SK-N-DZ (cell line): ENCODE results near the gene CNTNAP5.

Experiments used
- DNase-seq: peaks from one replicate; pipeline ENCODE4 v3.0.0-alpha.2; 2015; ENCODE audit warnings: low spot score
- small RNA-seq, 2 experiments: library from RNA; depleted of rRNA; stranded (forward); fragments of <200 nt; gene quantifications; one replicate each; pipeline ENCODE3, GENCODE V24; 2014

The CNTNAP5 gene

GRCh38 chr2:124884315-124884714 lies 859.2 kb downstream of the CNTNAP5 start:
- no peak for DNase-seq

GRCh38 chr2:124886216-124886615 lies 861.1 kb downstream of the CNTNAP5 start:
- DNase-seq: no peak

- DNase-seq: no peak
Measured at GRCh38 chr2:124887466-124887865, 862.4 kb downstream of the CNTNAP5 start.

GRCh38 chr2:124888431-124888830 lies 863.3 kb downstream of the CNTNAP5 start:
- DNase-seq: no peak

GRCh38 chr2:124894199-124894598 lies 869.1 kb downstream of the CNTNAP5 start:
- DNase-seq: no peak

- DNase-seq: no peak
Measured at GRCh38 chr2:124898827-124899226, 873.7 kb downstream of the CNTNAP5 start.

- DNase-seq: no peak
Measured at GRCh38 chr2:124908411-124908810, 883.3 kb downstream of the CNTNAP5 start.

- DNase-seq: no peak
Measured at GRCh38 chr2:124911560-124911959, 886.5 kb downstream of the CNTNAP5 start.

- no peak for DNase-seq
Measured at GRCh38 chr2:124913868-124914267, 888.8 kb downstream of the CNTNAP5 start.

- no peak for DNase-seq
Measured at GRCh38 chr2:124915567-124915966, 890.5 kb downstream of the CNTNAP5 start.

GRCh38 chr2:124919296-124919695 lies 894.2 kb downstream of the CNTNAP5 start:
- no peak for DNase-seq

GRCh38 chr2:124920448-124920847 lies 895.4 kb downstream of the CNTNAP5 start:
- DNase-seq: peak; percentile 66

- peak; percentile 65 for DNase-seq
Measured at GRCh38 chr2:124921191-124921590, 896.1 kb downstream of the CNTNAP5 start.

- DNase-seq: no peak
Measured at GRCh38 chr2:124923097-124923496, 898.0 kb downstream of the CNTNAP5 start.

- DNase-seq: no peak
Measured at GRCh38 chr2:124933883-124934282, 908.8 kb downstream of the CNTNAP5 start.

GRCh38 chr2:124953921-124954320 lies 928.8 kb downstream of the CNTNAP5 start:
- no peak for DNase-seq

- DNase-seq: no peak
Measured at GRCh38 chr2:124959581-124959980, 934.5 kb downstream of the CNTNAP5 start.

- no peak for DNase-seq
Measured at GRCh38 chr2:124961132-124961531, 936.0 kb downstream of the CNTNAP5 start.

Small RNA genes lying within 50 kb of the gene (small RNA-seq; reads per million reads assigned to genes)
- 0 reads per million in 2 experiments for gene AC019159.1
- 0 reads per million in 2 experiments for gene MTND5P22
- gene RNA5SP102: 0 to 0.04 reads per million in 2 experiments
